ENCODE measurements around the gene OSGEP. TPM values are rescaled to one million over a fixed set of nuclear protein-coding genes. Genes with fewer than 3 reads are reported as not detected.
A peak's percentile ranks its signal among the peaks of the same experiment; 100 is the strongest.

The OSGEP gene
- total RNA-seq, 1 experiment from 2014 or later = 54.4 TPM

- DNase-seq (ENCODE audit: low spot score) = no peak
Measured at GRCh38 chr14:20434701-20435581, 19.7 kb downstream of the OSGEP start.

- no peak for DNase-seq (ENCODE audit: low spot score)
Measured at GRCh38 chr14:20429801-20430669, 24.6 kb downstream of the OSGEP start.

DNA sequence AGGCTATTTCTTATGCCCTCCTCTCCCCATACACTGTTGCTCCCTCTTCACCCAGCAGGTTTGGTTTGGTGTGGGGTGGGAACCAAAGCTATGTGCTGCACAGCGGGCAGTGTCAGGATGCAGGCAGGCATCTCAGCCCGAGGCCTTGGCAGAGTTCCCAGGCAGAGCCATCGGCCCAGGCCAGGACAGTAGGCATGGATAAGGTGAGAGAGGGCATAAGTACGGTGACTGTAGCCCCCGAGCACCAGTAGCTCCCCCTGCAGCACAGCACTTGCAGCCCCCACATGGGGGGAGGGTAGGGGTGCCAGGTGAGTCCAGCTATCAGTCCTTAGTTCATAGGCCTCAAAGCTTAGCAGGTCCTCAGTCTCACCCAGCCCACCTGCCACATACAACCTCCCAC lies 25.8 kb downstream of the OSGEP start:
- no peak for DNase-seq (ENCODE audit: low spot score)

GRCh38 chr14:20428010-20428365 lies 26.6 kb downstream of the OSGEP start:
- no peak for DNase-seq (ENCODE audit: low spot score)

- peak; percentile 64 for DNase-seq (ENCODE audit: low spot score)
Measured at GRCh38 chr14:20427231-20428009, 27.2 kb downstream of the OSGEP start.

DNA sequence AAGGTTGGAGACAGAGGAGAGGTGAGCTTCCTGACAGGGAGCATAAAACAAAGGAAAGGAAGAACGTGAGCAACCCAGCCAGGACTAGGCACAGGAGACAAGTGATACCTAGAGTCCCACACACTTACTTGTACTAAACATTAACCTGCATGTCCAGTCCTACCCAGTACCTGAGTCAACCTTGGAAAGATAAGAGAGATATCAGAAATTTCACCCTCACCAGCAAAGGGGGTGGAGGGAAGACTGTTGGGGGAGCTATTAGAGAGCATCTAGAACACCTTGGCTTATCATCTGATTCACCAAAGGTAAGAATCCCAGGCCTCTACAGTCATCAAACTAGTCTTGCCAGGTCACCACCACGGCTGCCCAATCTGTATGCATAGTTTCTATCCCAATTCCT lies 29.8 kb downstream of the OSGEP start:
- DNase-seq (ENCODE audit: low spot score) = no peak

DNA sequence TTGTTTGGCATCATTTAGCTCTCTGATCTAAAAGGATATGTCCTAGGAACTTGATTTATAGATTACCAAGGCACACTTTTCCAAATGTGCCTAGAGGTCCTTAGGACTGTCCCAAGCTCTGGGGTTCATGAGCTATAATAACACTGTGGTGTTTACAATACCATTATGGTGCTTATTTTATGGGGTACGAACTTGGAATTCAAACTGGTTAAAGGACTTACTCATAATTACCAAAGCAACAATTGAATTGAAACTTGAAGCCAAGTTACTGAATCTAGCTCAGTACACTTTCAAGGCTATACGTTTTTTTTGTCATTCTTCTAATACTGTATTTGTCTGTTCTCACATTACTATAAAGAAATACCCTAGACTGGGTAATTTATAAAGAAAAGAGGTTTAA lies 31.7 kb downstream of the OSGEP start:
- no peak for DNase-seq (ENCODE audit: low spot score)

GRCh38 chr14:20421267-20421666 lies 33.3 kb downstream of the OSGEP start:
- no peak for DNase-seq (ENCODE audit: low spot score)

- no peak for DNase-seq (ENCODE audit: low spot score)
Measured at GRCh38 chr14:20419419-20419818, 35.2 kb downstream of the OSGEP start.

- DNase-seq (ENCODE audit: low spot score) = no peak
Measured at GRCh38 chr14:20418501-20418909, 36.1 kb downstream of the OSGEP start.

DNA sequence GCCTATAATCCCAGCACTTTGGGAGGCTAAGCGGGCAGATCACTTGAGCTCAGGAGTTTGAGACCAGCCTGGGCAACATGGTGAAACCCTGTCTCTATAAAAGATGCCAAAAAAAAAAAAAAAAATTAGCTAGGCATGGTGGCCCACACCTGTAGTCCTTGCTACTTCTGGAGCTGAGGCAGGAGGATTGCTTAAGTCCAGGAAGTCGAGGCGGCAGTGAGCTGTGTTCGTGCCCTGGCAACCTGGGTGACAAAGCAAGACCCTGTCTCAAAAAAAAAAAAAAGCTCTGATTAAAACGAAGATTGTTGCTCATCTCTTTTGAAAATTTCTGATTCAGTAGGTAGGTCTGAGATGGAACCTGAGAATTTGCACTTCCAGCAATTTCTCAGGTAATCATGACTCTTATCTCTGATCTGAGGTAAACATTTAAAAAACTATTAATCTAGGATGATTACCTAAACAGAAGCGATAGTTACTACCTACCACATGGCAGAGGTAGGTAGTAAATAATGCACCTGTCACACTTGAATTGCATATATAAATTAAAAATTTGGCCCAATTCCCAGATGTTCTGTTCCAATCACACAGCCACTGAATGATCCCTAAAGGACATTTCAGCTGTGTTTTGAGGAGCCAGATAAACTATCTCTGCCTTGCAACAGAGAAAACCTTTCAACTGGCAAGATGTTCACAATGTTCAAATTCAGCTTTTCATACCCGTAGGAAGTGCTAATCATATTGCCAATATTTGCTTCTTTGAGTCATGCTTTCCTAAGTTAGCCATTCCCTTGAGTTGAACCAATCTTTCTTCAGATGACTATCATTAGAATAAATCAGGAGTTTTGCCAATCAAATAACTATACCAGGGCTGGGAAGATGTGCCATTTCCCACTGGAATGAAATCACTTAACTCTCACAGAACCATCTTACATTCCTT lies 37.1 kb downstream of the OSGEP start:
- no peak for DNase-seq (ENCODE audit: low spot score)

- no peak for DNase-seq (ENCODE audit: low spot score)
Measured at GRCh38 chr14:20416223-20416622, 38.4 kb downstream of the OSGEP start.

DNA sequence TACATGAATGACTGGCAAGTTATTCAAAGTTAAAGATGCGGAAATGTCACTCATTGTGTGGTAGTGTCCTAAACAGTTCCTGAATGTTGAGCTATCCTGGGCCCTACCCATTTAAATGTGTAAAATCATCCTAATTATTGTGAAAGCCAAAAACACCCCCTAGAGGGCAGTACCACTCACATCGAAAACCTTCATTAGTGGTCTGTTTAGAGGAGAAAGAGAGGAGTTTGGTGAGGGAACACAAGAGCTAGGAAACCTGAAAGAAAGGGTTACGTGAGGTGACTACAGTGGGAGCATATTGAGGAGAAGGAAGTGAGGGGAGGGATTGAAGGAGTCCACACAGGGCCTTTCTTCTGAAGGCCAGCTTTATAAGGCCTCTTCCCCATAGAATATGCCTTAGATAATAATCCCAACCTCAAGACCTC lies 38.8 kb downstream of the OSGEP start:
- DNase-seq (ENCODE audit: low spot score) = peak; percentile 29

DNA sequence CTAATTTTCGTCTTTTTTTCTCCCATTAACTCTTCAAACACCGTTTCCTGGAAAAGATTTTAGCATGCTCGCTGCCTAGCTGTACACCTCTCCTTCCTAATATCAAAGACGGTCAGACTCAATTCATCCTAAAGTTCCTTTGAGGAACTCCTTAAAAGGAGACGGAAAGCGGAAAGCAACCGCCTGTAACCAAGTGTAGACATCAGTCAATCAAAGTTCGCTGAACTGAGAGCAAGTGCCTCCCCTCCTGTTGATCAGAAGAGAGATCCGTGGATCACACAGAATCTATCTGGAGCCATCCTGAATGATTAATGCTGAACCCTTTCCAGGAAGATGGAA lies 40.9 kb downstream of the OSGEP start:
- no peak for DNase-seq (ENCODE audit: low spot score)

DNA sequence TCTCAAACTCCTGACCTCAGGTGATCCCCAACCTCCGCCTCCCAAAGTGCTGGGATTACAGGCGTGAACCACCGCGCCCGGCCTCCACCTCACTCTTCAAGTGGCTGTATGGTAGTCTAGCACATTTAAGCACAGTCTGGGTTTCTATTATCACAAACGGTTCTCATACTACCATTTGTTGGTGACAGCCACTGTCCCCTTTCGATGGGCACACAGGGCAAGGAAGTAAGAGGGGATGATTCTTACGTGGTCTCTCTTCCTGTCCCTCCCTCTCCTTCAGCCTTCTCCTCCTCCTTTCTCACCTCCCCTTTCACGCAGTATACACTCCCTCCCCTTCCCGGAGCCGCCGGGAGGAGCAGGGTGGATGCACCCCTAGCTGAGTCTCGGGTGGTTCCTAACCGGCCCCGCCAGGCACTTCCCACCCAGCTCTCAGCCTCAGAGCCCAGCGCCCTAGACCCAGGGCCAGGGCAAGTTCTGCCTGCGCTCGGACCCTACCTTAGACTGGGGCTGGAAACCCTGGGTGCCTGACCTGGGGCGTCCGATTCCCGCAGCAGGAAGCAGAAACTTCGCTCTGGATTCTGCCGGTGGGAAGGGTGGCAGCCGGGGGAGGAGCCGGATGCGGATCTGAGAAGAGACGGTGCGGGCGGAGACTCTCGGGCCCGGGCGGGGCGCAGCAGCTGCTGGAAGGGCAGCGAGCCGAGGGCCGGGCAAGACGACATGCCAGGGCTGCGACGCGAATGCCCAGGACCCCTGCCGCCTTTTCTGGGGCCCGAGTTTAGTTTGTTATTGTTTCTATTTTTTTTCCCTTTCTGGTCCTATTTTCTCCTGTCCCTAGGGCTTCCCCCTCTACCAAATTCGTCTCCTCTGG lies 41.5 kb downstream of the OSGEP start, which contains the start of gene TEP1:
Gene TEP1 (minus strand): TSS at position 626 of the 868 bp plus-strand sequence. CDS start 5,062 bp downstream, outside the sequence.
- peak; percentile 64 for DNase-seq (ENCODE audit: low spot score)

GRCh38 chr14:20412411-20412810 lies 42.2 kb downstream of the OSGEP start:
- DNase-seq (ENCODE audit: low spot score) = no peak

DNA sequence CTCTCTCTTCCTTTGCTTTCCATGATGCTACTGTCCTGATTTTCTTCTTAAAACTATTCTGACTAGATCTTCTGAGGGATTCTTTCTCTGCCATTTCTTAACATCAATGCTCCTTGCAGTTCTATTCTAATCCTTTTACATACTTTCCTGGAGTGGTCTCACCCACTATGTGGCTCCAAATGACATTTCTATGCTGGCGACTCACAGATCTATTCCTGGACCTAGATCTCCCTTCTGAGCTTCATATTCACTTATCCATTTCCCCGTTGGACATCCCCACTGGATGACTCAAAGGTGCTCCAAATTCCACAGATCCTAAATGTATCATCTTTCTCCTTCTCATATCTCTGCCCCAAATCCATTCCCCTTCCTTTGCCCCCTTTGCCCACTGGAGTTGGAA lies 45.4 kb downstream of the OSGEP start:
- no peak for DNase-seq (ENCODE audit: low spot score)

- no peak for DNase-seq (ENCODE audit: low spot score)
Measured at GRCh38 chr14:20403521-20403920, 51.1 kb downstream of the OSGEP start.

- DNase-seq (ENCODE audit: low spot score) = peak; percentile 60
Measured at GRCh38 chr14:20400965-20401593, 53.5 kb downstream of the OSGEP start.
